ENCODE results near the gene LARGE1. TPM values are rescaled to one million over a fixed set of nuclear protein-coding genes. Genes with fewer than 3 reads are reported as not detected.

The LARGE1 gene
- total and polyA plus RNA-seq, 2 of the 4 experiments (the other 2 are of a cell fraction) = 6.2 to 12.4 TPM

- WGBS, 2 experiments (ENCODE audit: extremely low coverage in 2 of 2, insufficient read length in 1 of 2) = 84% methylated on average over 4 of the region's 5 CpGs; no CpG with 5 or more reads in 1 of the 2 experiments
- Histone ChIP-seq H3K18ac (ENCODE audit: low read depth, low read length) (no peak overlapping the region), H2BK120ac (ENCODE audit: low read depth, low read length) (no peak overlapping the region), H2AK9ac (replicated peaks; ENCODE audit: low read depth, low read length, poor library complexity) (no peak overlapping the region), H3K36me3 (ENCODE audit: control insufficient read depth, insufficient read depth, low read length) (no peaks in the 10 kb centered on the region), H3K56ac (ENCODE audit: extremely low read depth, insufficient read depth, low read length) (no peak overlapping the region), H4K5ac (ENCODE audit: low read depth, low read length) (no peak overlapping the region), H2AK5ac (ENCODE audit: low read depth, low read length) (no peak overlapping the region), H2BK20ac (ENCODE audit: low read depth, low read length) (no peak overlapping the region), H2BK5ac (ENCODE audit: low read depth, low read length, poor library complexity, severe bottlenecking) (no peak overlapping the region), H2BK15ac (ENCODE audit: low read depth, low read length) (no peak overlapping the region), H4K91ac (ENCODE audit: insufficient read depth, low read depth, low read length) (no peak overlapping the region), H3K27ac (ENCODE audit: insufficient read depth, low read length) (no peak overlapping the region), H4K20me1 (ENCODE audit: insufficient read depth, low read length) (no peaks in the 10 kb centered on the region), H3K14ac (replicated peaks; ENCODE audit: low read depth, low read length) (no peak overlapping the region), H3K79me1 (ENCODE audit: low read depth in 1 of 2, low read length in 2 of 2) (no peaks in the 10 kb centered on the region), H3K4me1 (ENCODE audit: control insufficient read depth, insufficient read depth, low read length) (no peaks in the 10 kb centered on the region), H4K8ac (ENCODE audit: low read depth in 2 of 2, low read length in 2 of 2) (no peak overlapping the region), H3K9me1 (ENCODE audit: insufficient read depth, low read length) (no peaks in the 10 kb centered on the region), H3K27me3 (ENCODE audit: control insufficient read depth, insufficient read depth, low read length) (no peaks in the 10 kb centered on the region), H3K9ac (ENCODE audit: low read depth, low read length) (no peak overlapping the region), H2AFZ (replicated peaks; ENCODE audit: low read length, poor library complexity) (no peak overlapping the region), H3K4me3 (ENCODE audit: insufficient read depth, low read depth, low read length) (no peak overlapping the region), H3K9me3 (ENCODE audit: control insufficient read depth, insufficient read depth, low read length) (no peaks in the 10 kb centered on the region), H3K4ac (ENCODE audit: low read depth, low read length) (no peak overlapping the region), H3K4me2 (ENCODE audit: low read depth, low read length) (no peak overlapping the region), H3K23ac (ENCODE audit: low read depth, low read length) (no peak overlapping the region)
- ChIA-PET POLR2A (ENCODE audit: unreplicated experiment) (interaction anchor here (0.6 kb wide), 1 partner anchor 56 kb away, joined by 4 read pairs; no protein-coding TSS in a partner anchor), CTCF (no interaction called here)
- no TSS peak for BruUV-seq (replicated peaks)
- no peak for TF ChIP-seq USF2 (IDR thresholded peaks at IDR 0.05; ENCODE audit: low read depth, low read length)
- no peak for TF ChIP-seq BHLHE40 (IDR thresholded peaks at IDR 0.05; ENCODE audit: low read depth, low read length)
- no peak for TF ChIP-seq FOS (IDR thresholded peaks at IDR 0.05; ENCODE audit: low read depth, low read length)
- no peak for TF ChIP-seq MAZ (IDR thresholded peaks at IDR 0.05; ENCODE audit: borderline replicate concordance, low read depth, low read length)
- TF ChIP-seq POLR2A (IDR thresholded peaks at IDR 0.05; ENCODE audit: low read depth, low read length) = no peak
- TF ChIP-seq RFX5 (IDR thresholded peaks at IDR 0.05; ENCODE audit: low read depth, low read length) = no peak
- TF ChIP-seq RAD21 (IDR thresholded peaks at IDR 0.05; ENCODE audit: low read length) = no peak
- no peak for TF ChIP-seq SMC3 (IDR thresholded peaks at IDR 0.05; ENCODE audit: low read depth, low read length)
- no peak for TF ChIP-seq MXI1 (IDR thresholded peaks at IDR 0.05; ENCODE audit: borderline replicate concordance, low read depth, low read length)
- no peak for TF ChIP-seq RCOR1 (IDR thresholded peaks at IDR 0.05; ENCODE audit: insufficient replicate concordance, low read length)
- TF ChIP-seq CEBPB (IDR thresholded peaks at IDR 0.05; ENCODE audit: low read depth, low read length) = no peak
- TF ChIP-seq CHD1 (IDR thresholded peaks at IDR 0.05; ENCODE audit: low read depth, low read length) = no peak
- TF ChIP-seq CTCF (conservative IDR thresholded peaks at IDR 0.05; ENCODE audit: low read depth, low read length) = no peak
- TF ChIP-seq MAFK (IDR thresholded peaks at IDR 0.05; ENCODE audit: low read depth, low read length) = no peak
- TF ChIP-seq NFE2L2 (IDR thresholded peaks at IDR 0.05; ENCODE audit: low read depth, low read length) = no peak
- dilution Hi-C loops (cut with HindIII; ENCODE audit: low sequenced_read_pairs, unreplicated experiment) = no loop called here
- DNase-seq (no peak), ATAC-seq (ENCODE audit: low read depth) (no peak)
- intact Hi-C loops (cut with micrococcal nuclease) = no loop called here
- in situ Hi-C loops (cut with MboI; ENCODE audit: low sequenced_read_pairs) = no loop called here
Observed at GRCh38 chr22:33584152-33584551, 336.1 kb downstream of the LARGE1 start.

All from IMR-90 (cell line).